ENCODE results near the gene TTYH3. TPM values are rescaled to one million over a fixed set of nuclear protein-coding genes. Genes with fewer than 3 reads are reported as not detected.

TTYH3 gene
- total RNA-seq, 1 experiment from 2014 or later, result 278 TPM

GRCh38 chr7:2583798-2584580, 47.8 kb upstream of the TTYH3 start:
- ChIA-PET POLR2A (no interaction called here), CTCF (no interaction called here)
- H3K27me3 ChIP-seq (ENCODE audit: control insufficient read depth, insufficient read depth, low read length), result no peaks in the 10 kb centered on the region
- H3K27ac ChIP-seq (ENCODE audit: low read length), result no peak overlapping the region
- no peaks in the 10 kb centered on the region for H3K4me1 ChIP-seq (ENCODE audit: control insufficient read depth, insufficient read depth, low read length)
- no peaks in the 10 kb centered on the region; the same call in 1 of the 2 replicates for H3K36me3 ChIP-seq (ENCODE audit: control insufficient read depth, insufficient read depth, low read length)
- no peak overlapping the region for H3K4me3 ChIP-seq (ENCODE audit: low read depth in 2 of 2, low read length in 2 of 2)
- intact Hi-C loops (cut with micrococcal nuclease; ENCODE audit: unreplicated experiment) (no loop called here), in situ Hi-C loops (cut with HindIII; ENCODE audit: low pct_unique_long_range_greater_than_20kb, low sequenced_read_pairs) (no loop called here)
- ATAC-seq, result no peak
- no peak for DNase-seq (ENCODE audit: low read depth, low spot score)
- no peaks in the 10 kb centered on the region for H3K9me3 ChIP-seq (ENCODE audit: control insufficient read depth, insufficient read depth, low read depth, low read length)
- BruUV-seq (replicated peaks), result no TSS peak
- no peak for TF ChIP-seq TCF7L2 (IDR thresholded peaks at IDR 0.05; ENCODE audit: low read depth, low read length)
- TF ChIP-seq, protein P1, sequence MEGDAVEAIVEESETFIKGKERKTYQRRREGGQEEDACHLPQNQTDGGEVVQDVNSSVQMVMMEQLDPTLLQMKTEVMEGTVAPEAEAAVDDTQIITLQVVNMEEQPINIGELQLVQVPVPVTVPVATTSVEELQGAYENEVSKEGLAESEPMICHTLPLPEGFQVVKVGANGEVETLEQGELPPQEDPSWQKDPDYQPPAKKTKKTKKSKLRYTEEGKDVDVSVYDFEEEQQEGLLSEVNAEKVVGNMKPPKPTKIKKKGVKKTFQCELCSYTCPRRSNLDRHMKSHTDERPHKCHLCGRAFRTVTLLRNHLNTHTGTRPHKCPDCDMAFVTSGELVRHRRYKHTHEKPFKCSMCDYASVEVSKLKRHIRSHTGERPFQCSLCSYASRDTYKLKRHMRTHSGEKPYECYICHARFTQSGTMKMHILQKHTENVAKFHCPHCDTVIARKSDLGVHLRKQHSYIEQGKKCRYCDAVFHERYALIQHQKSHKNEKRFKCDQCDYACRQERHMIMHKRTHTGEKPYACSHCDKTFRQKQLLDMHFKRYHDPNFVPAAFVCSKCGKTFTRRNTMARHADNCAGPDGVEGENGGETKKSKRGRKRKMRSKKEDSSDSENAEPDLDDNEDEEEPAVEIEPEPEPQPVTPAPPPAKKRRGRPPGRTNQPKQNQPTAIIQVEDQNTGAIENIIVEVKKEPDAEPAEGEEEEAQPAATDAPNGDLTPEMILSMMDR (IDR thresholded peaks at IDR 0.05), result no peak
- TF ChIP-seq REST (IDR thresholded peaks at IDR 0.05; ENCODE audit: insufficient read depth in 1 of 2, low read depth in 2 of 2, low read length in 1 of 2), result no peak
- no peak for TF ChIP-seq POLR2AphosphoS5 (IDR thresholded peaks at IDR 0.05; ENCODE audit: low read depth, low read length)
- TF ChIP-seq SIN3A (IDR thresholded peaks at IDR 0.05; ENCODE audit: borderline replicate concordance, insufficient read depth, low read depth, low read length), result no peak

GRCh38 chr7:2585446-2585845, 46.3 kb upstream of the TTYH3 start:
- intact Hi-C loops (cut with micrococcal nuclease; ENCODE audit: unreplicated experiment), result no loop called here
- in situ Hi-C loops (cut with HindIII; ENCODE audit: low pct_unique_long_range_greater_than_20kb, low sequenced_read_pairs), result no loop called here
- no peaks in the 10 kb centered on the region for H3K36me3 ChIP-seq (ENCODE audit: control insufficient read depth, insufficient read depth, low read length)
- H3K4me3 ChIP-seq (ENCODE audit: low read depth in 2 of 2, low read length in 2 of 2), result no peak overlapping the region
- ChIA-PET POLR2A (no interaction called here), CTCF (no interaction called here)
- ATAC-seq, result no peak
- TF ChIP-seq TCF7L2 (IDR thresholded peaks at IDR 0.05; ENCODE audit: low read depth, low read length) (no peak), REST (IDR thresholded peaks at IDR 0.05; ENCODE audit: insufficient read depth in 1 of 2, low read depth in 2 of 2, low read length in 1 of 2) (no peak), POLR2AphosphoS5 (IDR thresholded peaks at IDR 0.05; ENCODE audit: low read depth, low read length) (no peak), SIN3A (IDR thresholded peaks at IDR 0.05; ENCODE audit: borderline replicate concordance, insufficient read depth, low read depth, low read length) (no peak)
- TF ChIP-seq, protein P1 (IDR thresholded peaks at IDR 0.05), result no peak
- no peaks in the 10 kb centered on the region for H3K27me3 ChIP-seq (ENCODE audit: control insufficient read depth, insufficient read depth, low read length)
- H3K9me3 ChIP-seq (ENCODE audit: control insufficient read depth, insufficient read depth, low read depth, low read length), result no peaks in the 10 kb centered on the region
- BruUV-seq (replicated peaks), result no TSS peak
- no peak for DNase-seq (ENCODE audit: low read depth, low spot score)
- H3K4me1 ChIP-seq (ENCODE audit: control insufficient read depth, insufficient read depth, low read length), result no peaks in the 10 kb centered on the region
- no peak overlapping the region for H3K27ac ChIP-seq (ENCODE audit: low read length)

All from Panc1 (cell line).